ENCODE measurements around the gene RNF130.

- TF ChIP-seq, protein P1, sequence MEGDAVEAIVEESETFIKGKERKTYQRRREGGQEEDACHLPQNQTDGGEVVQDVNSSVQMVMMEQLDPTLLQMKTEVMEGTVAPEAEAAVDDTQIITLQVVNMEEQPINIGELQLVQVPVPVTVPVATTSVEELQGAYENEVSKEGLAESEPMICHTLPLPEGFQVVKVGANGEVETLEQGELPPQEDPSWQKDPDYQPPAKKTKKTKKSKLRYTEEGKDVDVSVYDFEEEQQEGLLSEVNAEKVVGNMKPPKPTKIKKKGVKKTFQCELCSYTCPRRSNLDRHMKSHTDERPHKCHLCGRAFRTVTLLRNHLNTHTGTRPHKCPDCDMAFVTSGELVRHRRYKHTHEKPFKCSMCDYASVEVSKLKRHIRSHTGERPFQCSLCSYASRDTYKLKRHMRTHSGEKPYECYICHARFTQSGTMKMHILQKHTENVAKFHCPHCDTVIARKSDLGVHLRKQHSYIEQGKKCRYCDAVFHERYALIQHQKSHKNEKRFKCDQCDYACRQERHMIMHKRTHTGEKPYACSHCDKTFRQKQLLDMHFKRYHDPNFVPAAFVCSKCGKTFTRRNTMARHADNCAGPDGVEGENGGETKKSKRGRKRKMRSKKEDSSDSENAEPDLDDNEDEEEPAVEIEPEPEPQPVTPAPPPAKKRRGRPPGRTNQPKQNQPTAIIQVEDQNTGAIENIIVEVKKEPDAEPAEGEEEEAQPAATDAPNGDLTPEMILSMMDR (IDR thresholded peaks at IDR 0.05): no peak
- TF ChIP-seq POLR2AphosphoS5 (IDR thresholded peaks at IDR 0.05) (no peak), EP300 (IDR thresholded peaks at IDR 0.05) (no peak), POLR2A (IDR thresholded peaks at IDR 0.05) (no peak)
These were observed 98.2 kb downstream of the RNF130 start for GRCh38 chr5:179973391-179973790.
